Memory B cell (primary cell): ENCODE measurements around the gene HORMAD2.
A peak's percentile ranks its signal among the peaks of the same experiment; 100 is the strongest.
"Not testable (repeated sequence)": the region's sequence is repeated elsewhere in the genome, so short reads cannot be mapped to it uniquely, and the experiment has no call there.

ENCODE experiments used
- ATAC-seq: fragments of 150-1000 bp; cut with Tn5 transposase; 2 replicates; pipeline ENCODE4 v1.10.0; 2021; ENCODE audit warnings: low read depth, mild to moderate bottlenecking, moderate library complexity
- DNase-seq, 2 donors: peaks; one replicate each; pipeline ENCODE4 v3.0.0; 2022; ENCODE audit warnings: low spot score in 2 of 2
- H3K27ac Mint-ChIP-seq: one replicate; pipeline ENCODE4 v1.8.0; 2022; ENCODE audit warnings: mild to moderate bottlenecking, moderate library complexity, mixed read lengths
- H3K27me3 Mint-ChIP-seq: one replicate; pipeline ENCODE4 v1.8.0; 2022; ENCODE audit warnings: mixed read lengths
- H3K36me3 Mint-ChIP-seq: one replicate; pipeline ENCODE4 v1.8.0; 2022; ENCODE audit warnings: mild to moderate bottlenecking, mixed read lengths
- H3K4me1 Mint-ChIP-seq: one replicate; pipeline ENCODE4 v1.8.0; 2022; ENCODE audit warnings: mixed read lengths
- H3K4me3 Mint-ChIP-seq: one replicate; pipeline ENCODE4 v1.8.0; 2022; ENCODE audit warnings: mild to moderate bottlenecking, moderate library complexity, mixed read lengths
- H3K9me3 Mint-ChIP-seq: one replicate; pipeline ENCODE4 v1.8.0; 2022; ENCODE audit warnings: mixed read lengths

HORMAD2 gene

GRCh38 chr22:30074147-30074546, 6.1 kb upstream of the HORMAD2 start:
- H3K4me1 Mint-ChIP-seq: peaks cover 6% of the 10 kb centered on the region
- DNase-seq (no peak), ATAC-seq (no peak)
- H3K27ac Mint-ChIP-seq: no peak overlapping the region
- H3K4me3 Mint-ChIP-seq: no peak overlapping the region
- H3K36me3 Mint-ChIP-seq: no peaks in the 10 kb centered on the region
- H3K9me3 Mint-ChIP-seq: no peaks in the 10 kb centered on the region
- H3K27me3 Mint-ChIP-seq: peaks cover 5% of the 10 kb centered on the region

GRCh38 chr22:30074994-30075393, 5.3 kb upstream of the HORMAD2 start:
- Mint-ChIP-seq H3K4me3 (no peak overlapping the region), H3K9me3 (no peaks in the 10 kb centered on the region), H3K27me3 (peaks cover 5% of the 10 kb centered on the region), H3K36me3 (no peaks in the 10 kb centered on the region), H3K4me1 (peaks cover 6% of the 10 kb centered on the region), H3K27ac (no peak overlapping the region)
- peak; percentile 55 for ATAC-seq
- no peak for DNase-seq

GRCh38 chr22:30077279-30077880, 2.9 kb upstream of the HORMAD2 start:
- H3K4me1 Mint-ChIP-seq: peaks cover 11% of the 10 kb centered on the region
- H3K4me3 Mint-ChIP-seq: no peak overlapping the region
- H3K27me3 Mint-ChIP-seq: peaks cover 14% of the 10 kb centered on the region
- DNase-seq: no peak
- no peaks in the 10 kb centered on the region for H3K9me3 Mint-ChIP-seq
- no peak for ATAC-seq
- no peaks in the 10 kb centered on the region for H3K36me3 Mint-ChIP-seq
- no peak overlapping the region for H3K27ac Mint-ChIP-seq

- H3K4me1 Mint-ChIP-seq: peaks cover 11% of the 10 kb centered on the region
- no peaks in the 10 kb centered on the region for H3K36me3 Mint-ChIP-seq
- DNase-seq (no peak), ATAC-seq (peak; percentile 70)
- no peak overlapping the region for H3K27ac Mint-ChIP-seq
- peak overlapping the region; percentile 39 for H3K4me3 Mint-ChIP-seq
- peaks cover 14% of the 10 kb centered on the region for H3K27me3 Mint-ChIP-seq
- H3K9me3 Mint-ChIP-seq: no peaks in the 10 kb centered on the region
Measured at GRCh38 chr22:30078320-30079311, 1.6 kb upstream of the HORMAD2 start.

- H3K27ac Mint-ChIP-seq: no peak overlapping the region
- H3K36me3 Mint-ChIP-seq: peaks cover 2% of the 10 kb centered on the region
- H3K4me3 Mint-ChIP-seq: no peak overlapping the region
- peaks cover 11% of the 10 kb centered on the region for H3K27me3 Mint-ChIP-seq
- peaks cover 1% of the 10 kb centered on the region for H3K9me3 Mint-ChIP-seq
- peaks cover 11% of the 10 kb centered on the region for H3K4me1 Mint-ChIP-seq
- DNase-seq (no peak), ATAC-seq (no peak)
Measured at GRCh38 chr22:30080805-30081204, 541 bp downstream of the HORMAD2 start.

GRCh38 chr22:30086496-30086895, 6.2 kb downstream of the HORMAD2 start:
- no peak overlapping the region for H3K4me3 Mint-ChIP-seq
- H3K9me3 Mint-ChIP-seq: peaks cover 1% of the 10 kb centered on the region
- DNase-seq (no peak), ATAC-seq (no peak)
- H3K27me3 Mint-ChIP-seq: peaks cover 5% of the 10 kb centered on the region
- no peaks in the 10 kb centered on the region for H3K4me1 Mint-ChIP-seq
- H3K36me3 Mint-ChIP-seq: peaks cover 2% of the 10 kb centered on the region
- no peak overlapping the region for H3K27ac Mint-ChIP-seq

- ATAC-seq, H3K9me3 Mint-ChIP-seq, H3K4me3 Mint-ChIP-seq, H3K27ac Mint-ChIP-seq, H3K4me1 Mint-ChIP-seq, H3K27me3 Mint-ChIP-seq, H3K36me3 Mint-ChIP-seq, DNase-seq: not testable (repeated sequence)
Measured at GRCh38 chr22:30087037-30087436, 6.8 kb downstream of the HORMAD2 start.

GRCh38 chr22:30087611-30088010, 7.3 kb downstream of the HORMAD2 start:
- peaks cover 2% of the 10 kb centered on the region for H3K36me3 Mint-ChIP-seq
- no peak overlapping the region for H3K4me3 Mint-ChIP-seq
- no peaks in the 10 kb centered on the region for H3K4me1 Mint-ChIP-seq
- peaks cover 1% of the 10 kb centered on the region for H3K27me3 Mint-ChIP-seq
- no peak overlapping the region for H3K27ac Mint-ChIP-seq
- ATAC-seq (no peak), DNase-seq (no peak)
- peaks cover 1% of the 10 kb centered on the region for H3K9me3 Mint-ChIP-seq

GRCh38 chr22:30088468-30088867, 8.2 kb downstream of the HORMAD2 start:
- Mint-ChIP-seq H3K27me3 (peaks cover 1% of the 10 kb centered on the region), H3K27ac (no peak overlapping the region), H3K4me3 (no peak overlapping the region), H3K36me3 (peaks cover 2% of the 10 kb centered on the region), H3K4me1 (no peaks in the 10 kb centered on the region), H3K9me3 (peaks cover 1% of the 10 kb centered on the region)
- DNase-seq (no peak), ATAC-seq (no peak)

GRCh38 chr22:30089655-30089974, 9.4 kb downstream of the HORMAD2 start:
- ATAC-seq (no peak), DNase-seq (no peak)
- H3K27me3 Mint-ChIP-seq: peaks cover 1% of the 10 kb centered on the region
- H3K27ac Mint-ChIP-seq: no peak overlapping the region
- H3K9me3 Mint-ChIP-seq: no peaks in the 10 kb centered on the region
- no peak overlapping the region for H3K4me3 Mint-ChIP-seq
- H3K36me3 Mint-ChIP-seq: no peaks in the 10 kb centered on the region
- no peaks in the 10 kb centered on the region for H3K4me1 Mint-ChIP-seq

GRCh38 chr22:30092686-30093085, 12.4 kb downstream of the HORMAD2 start:
- Mint-ChIP-seq H3K9me3 (peaks cover 3% of the 10 kb centered on the region), H3K4me3 (no peak overlapping the region), H3K27me3 (peaks cover 2% of the 10 kb centered on the region), H3K27ac (no peak overlapping the region), H3K36me3 (no peaks in the 10 kb centered on the region), H3K4me1 (no peaks in the 10 kb centered on the region)
- DNase-seq: no peak
- no peak for ATAC-seq

GRCh38 chr22:30094804-30095203, 14.5 kb downstream of the HORMAD2 start:
- peaks cover 3% of the 10 kb centered on the region for H3K9me3 Mint-ChIP-seq
- H3K27me3 Mint-ChIP-seq: peaks cover 2% of the 10 kb centered on the region
- H3K4me1 Mint-ChIP-seq: no peaks in the 10 kb centered on the region
- H3K27ac Mint-ChIP-seq: no peak overlapping the region
- H3K4me3 Mint-ChIP-seq: no peak overlapping the region
- no peak for DNase-seq
- H3K36me3 Mint-ChIP-seq: no peaks in the 10 kb centered on the region
- no peak for ATAC-seq

- no peak for ATAC-seq
Measured at GRCh38 chr22:30097861-30098260, 17.6 kb downstream of the HORMAD2 start.

GRCh38 chr22:30100770-30101169, 20.5 kb downstream of the HORMAD2 start:
- H3K4me1 Mint-ChIP-seq, H3K27ac Mint-ChIP-seq: not testable (repeated sequence)

More at GRCh38 chr22:30097861-30098260, 17.6 kb downstream of the HORMAD2 start:
- no peak overlapping the region for H3K4me3 Mint-ChIP-seq
- H3K9me3 Mint-ChIP-seq: peaks cover 3% of the 10 kb centered on the region
- H3K36me3 Mint-ChIP-seq: no peaks in the 10 kb centered on the region
- peaks cover 4% of the 10 kb centered on the region for H3K27me3 Mint-ChIP-seq
- H3K27ac Mint-ChIP-seq: no peak overlapping the region
- DNase-seq: no peak
- peaks cover 5% of the 10 kb centered on the region for H3K4me1 Mint-ChIP-seq

More at GRCh38 chr22:30100770-30101169, 20.5 kb downstream of the HORMAD2 start:
- not testable (repeated sequence) for H3K36me3 Mint-ChIP-seq, H3K27me3 Mint-ChIP-seq, ATAC-seq, DNase-seq, H3K9me3 Mint-ChIP-seq, H3K4me3 Mint-ChIP-seq
